Measurements from ENCODE around the gene BCAP29. TPM values are rescaled to one million over a fixed set of nuclear protein-coding genes. Genes with fewer than 3 reads are reported as not detected.

BCAP29 gene
- total RNA-seq (2021; ENCODE audit: unreplicated experiment) (43.2 TPM), Bru-seq, nascent RNA (percentile 80 among the genes with signal in this experiment), BruChase-seq, experiment 1, labeled RNA remaining after a 6-hour chase (percentile 89 among the genes with signal in this experiment), BruChase-seq, experiment 2, labeled RNA remaining after a 2-hour chase (percentile 84 among the genes with signal in this experiment)
- polyA plus RNA-seq (2012) = 12.0 and 19.9 TPM in 2 replicates
- long read RNA-seq, full-length matches to known transcripts = 38 of 62 reads
- long read RNA-seq, partial matches to known transcripts = 8 of 62 reads
- long read RNA-seq, other reads (novel, unspliced or antisense) = 16 of 62 reads

GRCh38 chr7:107579885-107580715, at the start of gene BCAP29:
Gene BCAP29 (plus strand): TSS chr7:107580246. CDS start chr7:107580773, 527 bp downstream.
- BruUV-seq (replicated peaks) = no TSS peak
- POLR2A ChIA-PET = no interaction called here
- intact Hi-C loops (cut with micrococcal nuclease) = loop anchor here (10.0 kb wide), 3 partner anchors 145 to 385 kb away; no protein-coding TSS in a partner anchor
- TF ChIP-seq SRF (IDR thresholded peaks at IDR 0.05; ENCODE audit: low read depth) (peak; percentile 26; the same call in 1 of the 2 replicates), ZNF274 (IDR thresholded peaks at IDR 0.05; ENCODE audit: low read depth, low read length) (no peak), RAD21 (IDR thresholded peaks at IDR 0.05; ENCODE audit: low read depth) (peak; percentile 31; the same call in 1 of the 2 replicates), CEBPB (IDR thresholded peaks at IDR 0.05; ENCODE audit: low read depth) (no peak), SIN3A (IDR thresholded peaks at IDR 0.05; ENCODE audit: low read depth) (peak; percentile 84), ZBTB33 (IDR thresholded peaks at IDR 0.05; ENCODE audit: extremely low read depth, insufficient replicate concordance, low read length) (no peak), CTCF (IDR thresholded peaks at IDR 0.05 in 2 of 3, conservative IDR thresholded peaks at IDR 0.05 in 1 of 3; ENCODE audit: borderline replicate concordance in 1 of 3, insufficient read depth in 1 of 3, low read depth in 2 of 3, low read length in 2 of 3) (peak in 1 of 3 experiments; percentile 28; a peak in 3 of 6 replicates), ELF1 (IDR thresholded peaks at IDR 0.05; ENCODE audit: borderline replicate concordance, low read depth) (no peak), SP1 (IDR thresholded peaks at IDR 0.05; ENCODE audit: low read depth) (no peak; the same call in 1 of the 2 replicates), MAX (IDR thresholded peaks at IDR 0.05) (peak; percentile 37), EZH2phosphoT487 (IDR thresholded peaks at IDR 0.05; ENCODE audit: borderline replicate concordance) (no peak), POLR2AphosphoS5 (IDR thresholded peaks at IDR 0.05; ENCODE audit: low read depth, low read length) (peak; percentile 90), EGR1 (IDR thresholded peaks at IDR 0.05; ENCODE audit: low read depth) (peak; percentile 29; the same call in 1 of the 2 replicates), CBX3 (IDR thresholded peaks at IDR 0.05; ENCODE audit: low read depth) (no peak), ATF3 (IDR thresholded peaks at IDR 0.05) (no peak), TCF7L2 (IDR thresholded peaks at IDR 0.05; ENCODE audit: borderline replicate concordance, extremely low read depth, insufficient read depth, insufficient read length) (peak; percentile 54), ZFX (IDR thresholded peaks at IDR 0.05) (peak; percentile 93), POLR2A (IDR thresholded peaks at IDR 0.05; ENCODE audit: borderline replicate concordance, extremely low read depth, insufficient read depth, insufficient read length) (peak; percentile 47)

More at GRCh38 chr7:107579885-107580715, at the start of gene BCAP29:
- peak; percentile 38 for DNase-seq (ENCODE audit: low read depth, low spot score)
- Histone ChIP-seq H3K4me1 (ENCODE audit: control insufficient read depth in 1 of 2, insufficient read depth in 2 of 2, low read length in 2 of 2) (peaks cover 2 to 14% of the 10 kb centered on the region in 2 experiments; a peak in 3 of 4 replicates), H3K27ac (ENCODE audit: low read depth, low read length) (peak within 1 kb of the TSS; percentile 81), H4K20me1 (ENCODE audit: insufficient read depth) (no peaks in the 10 kb centered on the region), H3K27me3 (ENCODE audit: insufficient read depth, low read length) (no peaks in the 10 kb centered on the region), H3K36me3 (ENCODE audit: control insufficient read depth in 1 of 2, insufficient read depth in 2 of 2, low read length in 2 of 2) (0 out of 4 replicates have a peak, but pooled peaks cover 0 to 8% of the 10 kb centered on the region in 2 experiments), H2AFZ (ENCODE audit: low read depth, low read length, poor library complexity, severe bottlenecking) (peak within 1 kb of the TSS; percentile 58), H3K4me2 (ENCODE audit: low read length) (peak within 1 kb of the TSS; percentile 77), H3K9ac (ENCODE audit: low read length) (peak within 1 kb of the TSS; percentile 75), H3K9me2 (ENCODE audit: insufficient read depth) (no peaks in the 10 kb centered on the region), H3K9me3 (ENCODE audit: control insufficient read depth in 1 of 2, insufficient read depth in 1 of 2, low read depth in 1 of 2, low read length in 2 of 2) (no peaks in the 10 kb centered on the region), H3K4me3 (replicated peaks in 1 of 2; ENCODE audit: low read depth in 1 of 2, low read length in 2 of 2) (peak within 1 kb of the TSS; percentile 76 to 82), H3K79me2 (ENCODE audit: insufficient read depth, low read length) (peaks cover 32% of the 10 kb centered on the region)
- ChIA-PET RAD21 (ENCODE audit: low non-redundant PET in 1 of 2, low total read pairs in 2 of 2, uncharacterized antibody in 2 of 2, unreplicated experiment in 2 of 2) (no interaction called here), CTCF (no interaction called here)
- peak; percentile 94 for ATAC-seq
